ENCODE results near the gene NFATC2IP.
"Not testable (repeated sequence)": the region's sequence is repeated elsewhere in the genome, so short reads cannot be mapped to it uniquely, and the experiment has no call there.

The NFATC2IP gene

GRCh38 chr16:28967156-28967555 lies 16.4 kb downstream of the NFATC2IP start:
- DNase-seq (ENCODE audit: low read depth in 2 of 3, low spot score in 1 of 3): no peak

DNA sequence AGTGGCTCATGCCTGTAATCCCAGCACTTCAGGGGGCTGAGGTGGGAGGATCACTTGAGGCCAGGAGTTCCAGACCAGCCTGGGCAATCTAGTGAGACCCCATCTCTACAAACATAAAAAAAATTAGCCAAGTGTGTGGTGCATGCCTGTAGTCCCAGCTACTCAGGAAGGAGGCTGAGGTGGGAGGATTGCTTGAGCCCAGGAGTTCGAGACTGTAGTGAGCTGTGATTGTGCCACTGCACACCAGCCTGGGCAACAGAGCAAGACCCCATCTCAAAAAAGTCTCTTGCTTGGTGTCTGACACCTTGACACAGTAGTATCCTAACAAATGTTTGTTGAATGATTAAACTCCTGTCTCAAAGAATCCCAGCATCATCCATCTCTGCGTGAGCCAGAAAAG lies 19.0 kb downstream of the NFATC2IP start:
- DNase-seq (ENCODE audit: low read depth in 2 of 3, low spot score in 1 of 3): not testable (repeated sequence)

- no peak for DNase-seq (ENCODE audit: low read depth in 2 of 3, low spot score in 1 of 3)
Observed at GRCh38 chr16:28974007-28974436, 23.3 kb downstream of the NFATC2IP start.

- DNase-seq (ENCODE audit: low read depth in 2 of 3, low spot score in 1 of 3): peak; percentile 86 to 94 (median 91)
Observed at GRCh38 chr16:28974437-28975157, 23.9 kb downstream of the NFATC2IP start, which contains the start of gene SPNS1. Gene SPNS1 (plus strand): TSS chr16:28974778. CDS start chr16:28975152, 374 bp downstream.

GRCh38 chr16:28975158-28975599 lies 24.4 kb downstream of the NFATC2IP start:
- no peak for DNase-seq (ENCODE audit: low read depth in 2 of 3, low spot score in 1 of 3)

GRCh38 chr16:28977703-28978662 lies 27.2 kb downstream of the NFATC2IP start:
- no peak for DNase-seq (ENCODE audit: low read depth in 2 of 3, low spot score in 1 of 3)

GRCh38 chr16:28980330-28980729 lies 29.6 kb downstream of the NFATC2IP start:
- DNase-seq (ENCODE audit: low read depth in 2 of 3, low spot score in 1 of 3): not testable (repeated sequence)

GRCh38 chr16:28980929-28981328 lies 30.2 kb downstream of the NFATC2IP start:
- DNase-seq (ENCODE audit: low read depth in 2 of 3, low spot score in 1 of 3): no peak

DNA sequence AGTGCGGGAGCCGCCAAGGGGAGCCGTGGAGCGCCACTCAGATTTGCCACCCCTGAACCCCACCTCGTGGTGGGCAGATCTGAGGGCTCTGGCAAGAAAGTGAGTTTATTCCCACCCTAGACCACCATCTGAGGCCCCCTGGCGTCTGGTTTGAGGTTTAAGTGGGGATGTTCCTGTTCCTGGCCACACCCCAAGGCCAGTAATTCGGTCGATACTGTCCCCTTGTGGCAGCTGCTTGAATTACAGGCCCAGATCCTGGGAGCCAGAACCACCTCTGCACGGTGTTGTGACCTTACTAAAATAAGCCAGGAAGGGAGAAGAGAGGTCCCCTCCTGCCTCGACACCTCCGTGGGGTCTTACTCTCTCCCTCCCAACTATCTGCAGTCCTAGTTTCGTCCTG lies 30.8 kb downstream of the NFATC2IP start:
- DNase-seq (ENCODE audit: low read depth in 2 of 3, low spot score in 1 of 3): peak in 2 of 3 donors; percentile 59 to 75

DNA sequence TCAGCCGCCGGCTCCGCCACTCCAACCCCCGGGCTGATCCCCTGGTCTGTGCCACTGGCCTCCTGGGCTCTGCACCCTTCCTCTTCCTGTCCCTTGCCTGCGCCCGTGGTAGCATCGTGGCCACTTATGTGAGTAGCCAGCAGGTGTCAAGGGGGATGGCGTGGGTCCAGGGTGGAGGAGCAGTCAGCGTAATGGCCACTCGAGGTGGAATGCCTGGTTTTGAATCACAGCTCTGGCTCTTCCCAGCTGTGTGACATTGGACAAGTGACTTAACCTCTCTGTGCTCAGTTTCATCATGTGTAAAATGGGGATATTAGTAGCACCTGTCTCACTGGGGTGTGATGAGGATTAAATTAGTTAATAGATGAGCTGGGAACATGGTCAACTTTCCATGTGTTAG lies 31.7 kb downstream of the NFATC2IP start:
- no peak for DNase-seq (ENCODE audit: low read depth in 2 of 3, low spot score in 1 of 3)

GRCh38 chr16:28982949-28983348 lies 32.2 kb downstream of the NFATC2IP start:
- no peak for DNase-seq (ENCODE audit: low read depth in 2 of 3, low spot score in 1 of 3)

GRCh38 chr16:28983644-28984043 lies 32.9 kb downstream of the NFATC2IP start:
- DNase-seq (ENCODE audit: low read depth in 2 of 3, low spot score in 1 of 3): no peak

DNA sequence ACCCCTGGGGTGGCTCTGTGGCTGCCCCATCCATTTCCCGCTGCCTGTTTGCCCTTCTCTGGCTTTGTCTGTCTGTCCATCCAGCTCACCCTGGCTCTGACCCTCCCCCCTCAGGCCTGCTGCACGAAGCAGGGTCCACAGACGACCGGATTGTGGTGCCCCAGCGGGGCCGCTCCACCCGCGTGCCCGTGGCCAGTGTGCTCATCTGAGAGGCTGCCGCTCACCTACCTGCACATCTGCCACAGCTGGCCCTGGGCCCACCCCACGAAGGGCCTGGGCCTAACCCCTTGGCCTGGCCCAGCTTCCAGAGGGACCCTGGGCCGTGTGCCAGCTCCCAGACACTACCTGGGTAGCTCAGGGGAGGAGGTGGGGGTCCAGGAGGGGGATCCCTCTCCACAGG lies 33.4 kb downstream of the NFATC2IP start:
- DNase-seq (ENCODE audit: low read depth in 2 of 3, low spot score in 1 of 3): no peak

GRCh38 chr16:28984619-28985135 lies 33.9 kb downstream of the NFATC2IP start, which contains the start of gene LAT:
Gene LAT (plus strand): TSS chr16:28985052. CDS start chr16:28985418, 366 bp downstream.
- peak in 2 of 3 donors; percentile 45 to 66 for DNase-seq (ENCODE audit: low read depth in 2 of 3, low spot score in 1 of 3)

DNA sequence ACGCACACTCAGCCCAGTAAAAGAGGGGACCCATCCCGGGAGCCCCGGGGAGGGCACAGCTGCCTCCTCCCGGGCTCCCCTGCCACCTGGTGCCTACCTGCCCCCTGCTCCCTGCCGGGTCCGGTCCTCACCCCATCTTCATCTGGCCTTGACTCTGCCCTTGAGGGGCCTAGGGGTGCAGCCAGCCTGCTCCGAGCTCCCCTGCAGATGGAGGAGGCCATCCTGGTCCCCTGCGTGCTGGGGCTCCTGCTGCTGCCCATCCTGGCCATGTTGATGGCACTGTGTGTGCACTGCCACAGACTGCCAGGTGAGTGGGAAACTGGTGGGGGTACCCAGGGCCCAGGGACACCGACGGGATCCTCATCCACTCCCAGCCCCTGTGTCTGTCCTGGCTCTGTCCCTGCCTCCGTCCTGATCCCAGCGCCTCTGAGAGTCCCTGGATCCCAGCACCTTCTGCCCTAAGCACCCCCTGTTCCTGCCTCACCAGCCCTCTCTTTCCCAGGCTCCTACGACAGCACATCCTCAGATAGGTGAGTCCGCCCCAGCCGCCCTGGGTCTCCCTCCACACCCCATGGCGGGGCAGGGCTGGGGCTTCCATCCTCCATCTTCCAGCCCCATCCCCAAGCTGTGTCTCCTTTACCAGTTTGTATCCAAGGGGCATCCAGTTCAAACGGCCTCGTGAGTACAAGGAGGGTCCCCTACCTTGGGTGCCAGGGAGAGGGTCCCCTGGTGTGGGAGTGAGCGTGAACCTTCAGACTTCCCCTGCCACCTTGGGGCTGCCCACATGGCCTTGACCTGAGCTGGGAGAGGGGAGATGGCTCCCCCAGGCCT lies 34.7 kb downstream of the NFATC2IP start:
- no peak for DNase-seq (ENCODE audit: low read depth in 2 of 3, low spot score in 1 of 3)

DNA sequence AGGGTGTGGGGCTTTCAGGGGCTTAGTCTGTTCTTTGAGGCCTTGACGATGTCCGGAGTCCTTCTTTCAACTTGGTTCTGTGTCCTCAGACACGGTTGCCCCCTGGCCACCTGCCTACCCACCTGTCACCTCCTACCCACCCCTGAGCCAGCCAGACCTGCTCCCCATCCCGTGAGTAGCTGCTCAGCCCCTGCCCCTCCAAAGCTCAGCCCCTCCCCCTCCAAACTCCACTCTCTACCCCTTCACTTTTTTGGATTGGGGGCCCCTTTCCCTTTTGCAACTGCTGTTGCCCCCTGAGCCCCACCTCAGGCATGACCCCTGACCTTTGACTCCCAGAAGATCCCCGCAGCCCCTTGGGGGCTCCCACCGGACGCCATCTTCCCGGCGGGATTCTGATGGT lies 35.3 kb downstream of the NFATC2IP start:
- DNase-seq (ENCODE audit: low read depth in 2 of 3, low spot score in 1 of 3): no peak

GRCh38 chr16:28986492-28986891 lies 35.8 kb downstream of the NFATC2IP start:
- no peak for DNase-seq (ENCODE audit: low read depth in 2 of 3, low spot score in 1 of 3)

GRCh38 chr16:28987170-28987853 lies 36.6 kb downstream of the NFATC2IP start:
- no peak for DNase-seq (ENCODE audit: low read depth in 2 of 3, low spot score in 1 of 3)

GRCh38 chr16:28989363-28989762 lies 38.6 kb downstream of the NFATC2IP start:
- DNase-seq (ENCODE audit: low read depth in 2 of 3, low spot score in 1 of 3): no peak

Data from stimulated activated CD4-positive, alpha-beta T cell treated with anti-CD3 and anti-CD28 coated beads, Interleukin-12 subunit alpha, Interleukin-12 subunit beta, amount 100 ng/mL, for 48 hours (primary cell).